SK-N-SH (cell line): ENCODE results near the gene SGTB. TPM values are rescaled to one million over a fixed set of nuclear protein-coding genes. Genes with fewer than 3 reads are reported as not detected.

Experiments used
- CTCF ChIA-PET: fragments of 300-600, 350-600 bp; formaldehyde crosslinking; extraction: SDS; loops from one replicate; lab custom pipeline; 2021; lab: Yijun Ruan, JAX
- POLR2A ChIA-PET: fragments of 350-600 bp; sonication (Branson Sonifier 250); formaldehyde crosslinking; extraction: SDS; loops from one replicate; lab custom pipeline; 2020; ENCODE audit warnings: antibody characterized with exemption, inconsistent platforms; lab: Yijun Ruan, JAX
- DNase-seq: peaks from one replicate; pipeline ENCODE4 v3.0.0; 2012
- H2AFZ ChIP-seq: fragments of 200-600 bp; sonication (generic); 2 replicates; pipeline ENCODE4 v1.8.1; 2016; ENCODE audit warnings: antibody characterized with exemption, mild to moderate bottlenecking, low read depth
- H3F3A ChIP-seq: fragments of 200-600 bp; sonication (generic); replicated peaks from 2 replicates; pipeline ENCODE3; 2016; ENCODE audit warnings: antibody characterized with exemption, mild to moderate bottlenecking; ENCODE audit not compliant: insufficient read depth
- H3K27ac ChIP-seq, 2 experiments: fragments of 200-500 bp in 1 of 2; fragments of 200-600 bp in 1 of 2; sonication (Bioruptor generic) in 1 of 2; sonication (generic), shearing (Covaris generic) in 1 of 2; 2 replicates each; pipeline versions ENCODE4 v1.5.1 to v1.6.1; 2014 to 2016; ENCODE audit warnings: low read depth in 2 of 2, inconsistent platforms in 1 of 2, low read length in 1 of 2, mild to moderate bottlenecking in 1 of 2, mixed read lengths in 1 of 2
- H3K27me3 ChIP-seq: fragments of 200-600 bp; sonication (generic), shearing (Covaris generic); 2 replicates; pipeline ENCODE4 v1.6.1; 2016; ENCODE audit warnings: mixed run types; ENCODE audit not compliant: insufficient read depth
- H3K36me3 ChIP-seq, 2 experiments: fragments of 200-500 bp in 1 of 2; fragments of 200-600 bp in 1 of 2; sonication (Bioruptor generic) in 1 of 2; sonication (generic) in 1 of 2; replicated peaks in 1 of 2; 2 replicates each; pipeline versions ENCODE3 to v1.5.1; 2014 to 2016; ENCODE audit warnings: low read length in 1 of 2, mild to moderate bottlenecking in 1 of 2; ENCODE audit not compliant: insufficient read depth in 2 of 2, control insufficient read depth in 1 of 2
- H3K4me1 ChIP-seq, 2 experiments: fragments of 200-500 bp in 1 of 2; fragments of 200-600 bp in 1 of 2; sonication (Bioruptor generic) in 1 of 2; sonication (generic), shearing (Covaris generic) in 1 of 2; 2 replicates each; pipeline versions ENCODE4 v1.5.1 to v1.6.1; 2014 to 2016; ENCODE audit warnings: low read depth in 1 of 2, low read length in 1 of 2, mixed run types in 1 of 2; ENCODE audit not compliant: insufficient read depth in 2 of 2, control insufficient read depth in 1 of 2
- H3K4me2 ChIP-seq: fragments of 200-600 bp; sonication (generic), shearing (Covaris generic); 2 replicates; pipeline ENCODE4 v1.6.1; 2017; ENCODE audit warnings: mixed run types
- H3K4me3 ChIP-seq, 2 experiments: fragments of 200-500 bp in 1 of 2; fragments of 200-600 bp in 1 of 2; sonication (Bioruptor generic) in 1 of 2; sonication (generic), shearing (Covaris generic) in 1 of 2; 2 replicates each; pipeline versions ENCODE4 v1.5.1 to v1.8.1; 2014 to 2016; ENCODE audit warnings: low read depth in 2 of 2, inconsistent platforms in 1 of 2, low read length in 1 of 2, mild to moderate bottlenecking in 1 of 2, mixed read lengths in 1 of 2, moderate library complexity in 1 of 2
- H3K79me2 ChIP-seq: fragments of 200-600 bp; sonication (generic); 2 replicates; pipeline ENCODE4 v1.8.1; 2017; ENCODE audit warnings: mild to moderate bottlenecking; ENCODE audit not compliant: insufficient read depth
- H3K9ac ChIP-seq: fragments of 200-600 bp; sonication (generic); 2 replicates; pipeline ENCODE4 v1.6.1; 2017; ENCODE audit warnings: mixed run types
- H3K9me2 ChIP-seq: fragments of 200-600 bp; sonication (generic); 2 replicates; pipeline ENCODE4 v1.6.1; 2017; ENCODE audit warnings: mixed run types
- H3K9me3 ChIP-seq: fragments of 200-600 bp; sonication (generic); 2 replicates; pipeline ENCODE4 v1.6.1; 2017; ENCODE audit warnings: mixed run types, mild to moderate bottlenecking, moderate library complexity
- H4K20me1 ChIP-seq: fragments of 200-600 bp; sonication (generic); 2 replicates; pipeline ENCODE4 v1.6.1; 2017; ENCODE audit warnings: mild to moderate bottlenecking, mixed run types; ENCODE audit not compliant: insufficient read depth
- ELF1 ChIP-seq: IDR thresholded peaks from 2 replicates; pipeline ENCODE4 v1.4.0; 2012
- EP300 ChIP-seq, 2 experiments: IDR thresholded peaks; 2 replicates each; pipeline versions ENCODE4 v1.4.0 to v1.6.1; 2012; ENCODE audit warnings: borderline replicate concordance in 1 of 2, low read depth in 1 of 2, low read length in 1 of 2
- EZH2phosphoT487 ChIP-seq: fragments of 200-600 bp; sonication (generic); IDR thresholded peaks from 2 replicates; pipeline ENCODE4 v1.6.1; 2017; ENCODE audit warnings: low read depth, mixed run types, mild to moderate bottlenecking, antibody characterized with exemption, moderate library complexity, borderline replicate concordance
- FOXJ3 ChIP-seq: sonication (generic); formaldehyde crosslinking; IDR thresholded peaks from 2 replicates; pipeline ENCODE4 v1.5.1; 2020; ENCODE audit warnings: mild to moderate bottlenecking, missing genetic modification reagents
- FOXM1 ChIP-seq: IDR thresholded peaks from 2 replicates; pipeline ENCODE4 v1.4.0; 2012; ENCODE audit warnings: low read depth, mild to moderate bottlenecking
- GABPA ChIP-seq: IDR thresholded peaks from 2 replicates; pipeline ENCODE4 v1.4.0; 2012; ENCODE audit warnings: low read depth, mild to moderate bottlenecking
- GATA2 ChIP-seq: sonication (generic); formaldehyde crosslinking; IDR thresholded peaks from 2 replicates; pipeline ENCODE4 v1.5.0; 2020; ENCODE audit warnings: mild to moderate bottlenecking, missing genetic modification reagents
- JUND ChIP-seq: IDR thresholded peaks from 2 replicates; pipeline ENCODE4 v1.4.0; 2012
- MXI1 ChIP-seq: IDR thresholded peaks from 2 replicates; pipeline ENCODE4 v1.6.1; 2012; ENCODE audit warnings: mild to moderate bottlenecking, low read depth, low read length, improper control_type of control experiment
- NFIC ChIP-seq: IDR thresholded peaks from 2 replicates; pipeline ENCODE4 v1.4.0; 2012; ENCODE audit warnings: borderline replicate concordance
- POLR2AphosphoS5 ChIP-seq: IDR thresholded peaks from 2 replicates; pipeline ENCODE4 v1.6.1; 2012; ENCODE audit warnings: low read depth, low read length
- RAD21 ChIP-seq: IDR thresholded peaks from 2 replicates; pipeline ENCODE4 v1.6.1; 2012; ENCODE audit warnings: mild to moderate bottlenecking, low read length
- RCOR1 ChIP-seq: fragments of 150-350 bp; IDR thresholded peaks from 2 replicates; pipeline ENCODE4 v1.6.1; 2017; ENCODE audit warnings: antibody characterized with exemption, low read length
- RFX5 ChIP-seq: IDR thresholded peaks from 2 replicates; pipeline ENCODE4 v1.6.1; 2012; ENCODE audit warnings: mild to moderate bottlenecking, improper control_type of control experiment, low read length
- RXRA ChIP-seq: IDR thresholded peaks from 2 replicates; pipeline ENCODE4 v1.4.0; 2012; ENCODE audit warnings: low read depth, mild to moderate bottlenecking, borderline replicate concordance
- SIN3A ChIP-seq: IDR thresholded peaks from 2 replicates; pipeline ENCODE4 v1.6.1; 2012; ENCODE audit warnings: low read depth, mild to moderate bottlenecking, low read length, moderate library complexity, borderline replicate concordance
- TAF1 ChIP-seq: IDR thresholded peaks from 2 replicates; pipeline ENCODE4 v1.6.1; 2012; ENCODE audit warnings: low read depth, mild to moderate bottlenecking, low read length, moderate library complexity, borderline replicate concordance
- TCF12 ChIP-seq: IDR thresholded peaks from 2 replicates; pipeline ENCODE4 v1.4.0; 2012
- TEAD4 ChIP-seq: IDR thresholded peaks from 2 replicates; pipeline ENCODE4 v1.4.0; 2012; ENCODE audit warnings: mild to moderate bottlenecking, borderline replicate concordance; ENCODE audit not compliant: insufficient read depth
- YY1 ChIP-seq: IDR thresholded peaks from 2 replicates; pipeline ENCODE4 v1.4.0; 2012; ENCODE audit warnings: low read depth, mild to moderate bottlenecking
- WGBS: methylation state at CpG from one replicate; pipeline ENCODE4 v1.1.6; 2017; ENCODE audit warnings: low lambda C conversion rate; 5-methylcytosine and 5-hydroxymethylcytosine counted together
- polyA plus RNA-seq, 3 experiments: library from polyadenylated mRNA; depleted of rRNA; stranded (reverse); fragments of >200 nt; gene quantifications; 2 replicates each; pipeline ENCODE4 v1.2.3, GENCODE V29; 2012
- TF ChIP-seq, protein P1 (sequence below): IDR thresholded peaks from 2 replicates; pipeline ENCODE4; 2012
- TF ChIP-seq, protein P2 (sequence below): IDR thresholded peaks from 2 replicates; pipeline ENCODE4 v1.4.0; 2012; ENCODE audit warnings: low read depth
- TF ChIP-seq, protein P3 (sequence below): fragments of 150-350 bp; IDR thresholded peaks from 2 replicates; pipeline ENCODE4 v1.6.1; 2016; ENCODE audit warnings: mild to moderate bottlenecking, low read depth, low read length
- TF ChIP-seq, protein P4 (sequence below): IDR thresholded peaks from 2 replicates; pipeline ENCODE4 v1.6.1; 2012; ENCODE audit warnings: mild to moderate bottlenecking, low read depth, low read length, moderate library complexity

SGTB gene
- polyA plus RNA-seq, 1 of the 3 experiments (the other 2 are of a cell fraction), result 3.5 TPM

DNA sequence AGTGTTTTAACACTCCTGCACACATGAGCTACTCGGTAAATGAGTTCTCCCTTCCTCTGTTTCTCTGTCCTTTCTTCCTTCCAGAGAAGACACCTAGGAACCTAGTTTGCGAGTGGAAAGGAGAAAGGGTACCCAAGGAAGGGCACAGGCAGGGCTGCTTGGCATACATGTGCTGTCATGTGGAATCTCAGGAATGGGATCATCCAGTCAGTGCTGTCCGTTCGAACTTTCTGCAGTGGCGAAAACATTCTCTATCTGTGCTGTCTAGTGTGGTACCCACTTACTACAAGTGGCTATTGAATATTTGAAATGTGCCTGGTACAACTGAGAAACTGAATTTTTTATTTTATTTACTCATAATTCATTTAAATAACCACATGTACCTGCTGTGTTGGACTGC is 28.0 kb upstream of the SGTB start:
- H3K4me3 ChIP-seq, result no peak overlapping the region
- 0 out of 4 replicates have a peak, but pooled peaks cover 0 to 9% of the 10 kb centered on the region in 2 experiments for H3K4me1 ChIP-seq
- H3K79me2 ChIP-seq, result peaks cover 53% of the 10 kb centered on the region
- TF ChIP-seq NFIC (no peak), YY1 (no peak), FOXJ3 (no peak), POLR2AphosphoS5 (no peak), EZH2phosphoT487 (no peak), FOXM1 (no peak), RXRA (no peak), GABPA (no peak), TCF12 (no peak), EP300 (IDR thresholded peaks at IDR 0.05; ENCODE audit: borderline replicate concordance in 1 of 2, low read depth in 1 of 2, low read length in 1 of 2) (no peak), RFX5 (no peak), RCOR1 (no peak), ELF1 (no peak), MXI1 (no peak)
- TF ChIP-seq, protein P1, sequence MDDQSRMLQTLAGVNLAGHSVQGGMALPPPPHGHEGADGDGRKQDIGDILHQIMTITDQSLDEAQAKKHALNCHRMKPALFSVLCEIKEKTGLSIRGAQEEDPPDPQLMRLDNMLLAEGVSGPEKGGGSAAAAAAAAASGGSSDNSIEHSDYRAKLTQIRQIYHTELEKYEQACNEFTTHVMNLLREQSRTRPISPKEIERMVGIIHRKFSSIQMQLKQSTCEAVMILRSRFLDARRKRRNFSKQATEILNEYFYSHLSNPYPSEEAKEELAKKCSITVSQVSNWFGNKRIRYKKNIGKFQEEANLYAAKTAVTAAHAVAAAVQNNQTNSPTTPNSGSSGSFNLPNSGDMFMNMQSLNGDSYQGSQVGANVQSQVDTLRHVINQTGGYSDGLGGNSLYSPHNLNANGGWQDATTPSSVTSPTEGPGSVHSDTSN, result no peak
- TF ChIP-seq, protein P2, sequence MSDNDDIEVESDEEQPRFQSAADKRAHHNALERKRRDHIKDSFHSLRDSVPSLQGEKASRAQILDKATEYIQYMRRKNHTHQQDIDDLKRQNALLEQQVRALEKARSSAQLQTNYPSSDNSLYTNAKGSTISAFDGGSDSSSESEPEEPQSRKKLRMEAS, result no peak
- no peaks in the 10 kb centered on the region for H3F3A ChIP-seq
- no peak overlapping the region for H3K27ac ChIP-seq
- peaks cover 8% of the 10 kb centered on the region; the same call in 1 of the 2 replicates for H4K20me1 ChIP-seq
- 91% methylated on average over 5 of the region's 5 CpGs for WGBS
- H3K9me3 ChIP-seq, result no peaks in the 10 kb centered on the region
- H2AFZ ChIP-seq, result no peak overlapping the region
- POLR2A ChIA-PET, result no interaction called here
- no peak overlapping the region for H3K4me2 ChIP-seq
- H3K9me2 ChIP-seq, result no peaks in the 10 kb centered on the region
- no peaks in the 10 kb centered on the region for H3K27me3 ChIP-seq
- CTCF ChIA-PET, result no interaction called here
- peaks cover 0 to 5% of the 10 kb centered on the region in 2 experiments for H3K36me3 ChIP-seq
- DNase-seq, result no peak
- no peak overlapping the region for H3K9ac ChIP-seq

DNA sequence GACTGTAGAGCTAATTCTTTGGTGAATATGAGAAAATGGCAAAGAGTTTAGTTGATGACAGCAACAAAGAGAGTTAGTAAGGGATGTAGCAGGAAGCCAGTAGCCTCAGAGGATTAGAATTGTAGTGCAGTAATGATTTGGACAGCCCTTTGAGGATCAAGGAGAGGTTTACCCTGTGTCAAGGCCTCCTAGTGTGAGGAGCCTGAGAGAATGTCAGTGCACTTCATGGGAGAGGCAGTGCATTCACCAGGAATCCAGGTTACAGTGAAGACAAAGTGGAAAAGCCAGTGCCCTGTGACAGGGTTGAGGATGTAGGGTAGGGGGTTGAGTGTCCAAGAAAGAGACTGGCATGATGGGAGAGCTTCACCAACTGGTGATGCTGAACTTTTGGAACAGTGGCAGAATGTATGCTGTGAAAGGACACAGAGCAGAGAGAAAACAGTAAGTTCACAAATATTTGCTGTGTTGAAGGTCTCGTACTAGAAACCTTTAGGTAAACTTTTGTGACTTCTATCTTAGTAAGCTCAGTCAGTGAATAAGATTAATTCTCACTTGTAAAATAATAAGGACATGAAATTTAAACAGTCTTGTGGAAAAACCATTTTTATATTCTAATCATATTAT is 27.4 kb upstream of the SGTB start:
- peaks cover 0 to 5% of the 10 kb centered on the region in 2 experiments for H3K36me3 ChIP-seq
- H3K9me3 ChIP-seq, result no peaks in the 10 kb centered on the region
- no peaks in the 10 kb centered on the region for H3K9me2 ChIP-seq
- DNase-seq, result no peak
- H4K20me1 ChIP-seq, result peaks cover 8% of the 10 kb centered on the region; the same call in 1 of the 2 replicates
- no peak overlapping the region for H3K4me3 ChIP-seq
- H3K4me2 ChIP-seq, result no peak overlapping the region
- no peaks in the 10 kb centered on the region for H3K27me3 ChIP-seq
- H3K79me2 ChIP-seq, result peaks cover 60% of the 10 kb centered on the region
- no peak overlapping the region for H3K9ac ChIP-seq
- H2AFZ ChIP-seq, result no peak overlapping the region
- ChIA-PET CTCF (interaction anchor here (1.1 kb wide), 1 partner anchor 29 kb away, joined by 3 read pairs; no protein-coding TSS in a partner anchor), POLR2A (no interaction called here)
- WGBS, result 97% methylated on average over 1 of the region's 1 CpG
- H3F3A ChIP-seq, result no peaks in the 10 kb centered on the region
- H3K4me1 ChIP-seq, result 0 out of 4 replicates have a peak, but pooled peaks cover 0 to 9% of the 10 kb centered on the region in 2 experiments
- no peak overlapping the region for H3K27ac ChIP-seq
- TF ChIP-seq POLR2AphosphoS5, result no peak
- TF ChIP-seq JUND, result no peak
- TF ChIP-seq, protein P3, sequence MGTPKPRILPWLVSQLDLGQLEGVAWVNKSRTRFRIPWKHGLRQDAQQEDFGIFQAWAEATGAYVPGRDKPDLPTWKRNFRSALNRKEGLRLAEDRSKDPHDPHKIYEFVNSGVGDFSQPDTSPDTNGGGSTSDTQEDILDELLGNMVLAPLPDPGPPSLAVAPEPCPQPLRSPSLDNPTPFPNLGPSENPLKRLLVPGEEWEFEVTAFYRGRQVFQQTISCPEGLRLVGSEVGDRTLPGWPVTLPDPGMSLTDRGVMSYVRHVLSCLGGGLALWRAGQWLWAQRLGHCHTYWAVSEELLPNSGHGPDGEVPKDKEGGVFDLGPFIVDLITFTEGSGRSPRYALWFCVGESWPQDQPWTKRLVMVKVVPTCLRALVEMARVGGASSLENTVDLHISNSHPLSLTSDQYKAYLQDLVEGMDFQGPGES, result no peak
- no peak for TF ChIP-seq TAF1
- TF ChIP-seq RAD21, result no peak
- TF ChIP-seq, protein P2, result no peak
- TF ChIP-seq EP300 (IDR thresholded peaks at IDR 0.05; ENCODE audit: borderline replicate concordance in 1 of 2, low read depth in 1 of 2, low read length in 1 of 2), result no peak
- TF ChIP-seq SIN3A, result no peak
- TF ChIP-seq TEAD4, result no peak
- no peak for TF ChIP-seq GATA2 (CRISPR knock-in tag)
- TF ChIP-seq FOXM1, result no peak
- TF ChIP-seq, protein P4, sequence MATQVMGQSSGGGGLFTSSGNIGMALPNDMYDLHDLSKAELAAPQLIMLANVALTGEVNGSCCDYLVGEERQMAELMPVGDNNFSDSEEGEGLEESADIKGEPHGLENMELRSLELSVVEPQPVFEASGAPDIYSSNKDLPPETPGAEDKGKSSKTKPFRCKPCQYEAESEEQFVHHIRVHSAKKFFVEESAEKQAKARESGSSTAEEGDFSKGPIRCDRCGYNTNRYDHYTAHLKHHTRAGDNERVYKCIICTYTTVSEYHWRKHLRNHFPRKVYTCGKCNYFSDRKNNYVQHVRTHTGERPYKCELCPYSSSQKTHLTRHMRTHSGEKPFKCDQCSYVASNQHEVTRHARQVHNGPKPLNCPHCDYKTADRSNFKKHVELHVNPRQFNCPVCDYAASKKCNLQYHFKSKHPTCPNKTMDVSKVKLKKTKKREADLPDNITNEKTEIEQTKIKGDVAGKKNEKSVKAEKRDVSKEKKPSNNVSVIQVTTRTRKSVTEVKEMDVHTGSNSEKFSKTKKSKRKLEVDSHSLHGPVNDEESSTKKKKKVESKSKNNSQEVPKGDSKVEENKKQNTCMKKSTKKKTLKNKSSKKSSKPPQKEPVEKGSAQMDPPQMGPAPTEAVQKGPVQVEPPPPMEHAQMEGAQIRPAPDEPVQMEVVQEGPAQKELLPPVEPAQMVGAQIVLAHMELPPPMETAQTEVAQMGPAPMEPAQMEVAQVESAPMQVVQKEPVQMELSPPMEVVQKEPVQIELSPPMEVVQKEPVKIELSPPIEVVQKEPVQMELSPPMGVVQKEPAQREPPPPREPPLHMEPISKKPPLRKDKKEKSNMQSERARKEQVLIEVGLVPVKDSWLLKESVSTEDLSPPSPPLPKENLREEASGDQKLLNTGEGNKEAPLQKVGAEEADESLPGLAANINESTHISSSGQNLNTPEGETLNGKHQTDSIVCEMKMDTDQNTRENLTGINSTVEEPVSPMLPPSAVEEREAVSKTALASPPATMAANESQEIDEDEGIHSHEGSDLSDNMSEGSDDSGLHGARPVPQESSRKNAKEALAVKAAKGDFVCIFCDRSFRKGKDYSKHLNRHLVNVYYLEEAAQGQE, result no peak
